GM21786 (cell line): ENCODE measurements around the gene PRKCA.

Experiments used
- ATAC-seq: cut with Tn5 transposase; IDR thresholded peaks from one replicate; pipeline ENCODE4 v1.9.1; 2021; ENCODE audit not compliant: unreplicated experiment

PRKCA gene

DNA sequence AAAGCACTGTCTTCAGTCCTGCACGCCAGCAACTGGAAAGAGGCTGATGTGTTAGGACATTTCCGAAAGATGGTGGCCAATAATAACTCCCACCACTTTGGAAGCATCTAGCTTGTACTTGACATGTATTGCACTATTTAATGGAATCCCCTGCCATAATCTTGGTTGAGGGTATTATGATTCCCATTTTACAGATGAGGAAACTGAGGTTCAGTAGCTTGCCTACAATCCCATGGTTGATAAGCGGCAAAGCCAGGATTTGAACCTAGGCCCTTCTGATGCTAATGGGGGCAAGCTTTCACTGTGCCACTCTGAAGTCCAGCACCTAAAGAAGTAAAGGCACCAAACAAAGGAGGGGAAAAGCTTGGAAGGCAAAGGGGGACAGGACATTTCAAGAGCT lies 540.5 kb downstream of the PRKCA start:
- no peak for ATAC-seq

DNA sequence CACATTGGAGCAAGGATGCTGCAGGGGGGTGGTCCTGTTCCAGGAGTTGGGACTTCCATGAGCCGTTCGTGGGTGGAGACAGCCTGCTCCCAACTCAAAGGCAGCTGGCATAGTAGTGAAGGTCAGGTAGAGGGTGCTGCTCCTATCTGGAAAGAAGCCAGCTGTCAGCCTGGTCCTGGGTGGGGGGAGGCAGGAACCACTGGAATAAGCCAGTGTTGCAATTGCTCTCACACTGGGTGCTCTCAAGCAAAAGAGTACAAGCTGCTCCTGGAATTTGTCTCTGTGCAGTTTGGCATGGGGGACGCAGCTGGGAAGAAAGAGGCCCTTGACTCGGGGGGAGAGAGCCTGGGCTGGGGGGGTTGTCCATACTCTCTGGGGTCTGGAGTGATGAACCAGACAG lies 541.2 kb downstream of the PRKCA start:
- no peak for ATAC-seq

DNA sequence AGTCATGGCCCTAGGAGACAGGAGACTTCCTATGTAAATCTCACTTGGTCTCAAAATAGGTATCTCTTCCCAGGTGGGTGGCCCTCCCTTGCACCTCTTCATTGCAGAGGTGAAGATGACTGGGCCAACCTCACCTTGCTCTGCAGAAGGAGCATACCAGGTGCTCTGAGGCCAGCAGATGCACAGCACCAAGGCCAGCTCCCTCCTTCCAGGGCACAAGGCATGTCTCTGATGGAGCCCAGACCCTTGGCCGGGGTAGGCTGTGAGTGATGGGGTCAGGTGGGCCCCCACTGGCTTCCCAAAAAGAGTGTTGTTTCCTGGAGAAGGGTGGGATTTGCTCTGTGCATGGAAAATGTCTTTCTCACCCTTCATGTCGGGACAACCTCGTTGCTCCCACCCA lies 545.3 kb downstream of the PRKCA start:
- ATAC-seq: no peak

DNA sequence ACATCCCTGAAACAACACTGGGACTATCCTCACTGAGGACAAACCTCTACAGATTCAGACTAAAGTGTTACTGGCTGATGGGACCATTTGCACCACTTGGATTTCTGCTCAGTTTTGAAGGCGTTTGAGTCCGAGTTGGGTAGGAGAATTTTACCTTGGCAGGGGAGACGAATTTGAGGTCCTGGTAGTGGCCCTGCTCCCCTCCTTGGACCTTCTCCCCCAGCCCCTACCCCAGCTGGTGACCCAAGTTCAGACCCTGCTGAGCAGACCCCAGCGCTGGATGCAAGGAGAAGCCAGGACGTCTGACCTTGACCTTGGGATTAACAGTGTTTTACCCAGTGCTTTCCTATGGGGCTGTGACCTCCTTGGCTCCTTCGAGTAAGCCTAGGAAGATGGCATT lies 546.1 kb downstream of the PRKCA start:
- ATAC-seq: no peak

DNA sequence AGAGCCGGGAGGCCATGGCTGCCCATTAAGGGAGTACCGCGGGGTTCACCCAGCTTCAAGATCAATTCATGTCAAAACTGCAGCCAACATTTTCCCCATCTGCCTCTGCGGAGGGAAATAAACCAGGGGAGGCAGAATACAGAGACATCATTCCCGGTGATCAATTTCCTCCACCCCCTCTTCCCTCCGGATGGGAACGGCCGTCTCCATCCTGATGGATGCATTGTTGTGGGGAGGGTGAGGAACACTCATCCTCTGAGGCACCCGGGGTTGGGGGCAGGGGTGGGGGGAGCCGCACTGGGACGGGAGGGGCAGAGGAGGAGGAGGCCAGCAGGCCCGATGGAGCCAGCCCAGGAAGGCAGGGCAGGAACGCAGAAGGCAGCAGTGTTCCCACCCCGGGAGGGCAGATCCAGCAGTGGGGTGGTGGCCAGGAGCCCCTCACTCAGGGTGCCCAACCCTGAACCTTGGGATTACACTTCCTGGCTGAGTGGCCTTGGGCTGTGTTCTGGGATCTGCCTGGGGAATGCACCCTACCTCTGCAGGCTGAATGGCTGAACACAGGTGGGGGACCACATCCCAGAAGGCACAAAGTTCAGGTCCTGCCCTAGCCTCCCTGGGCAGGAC lies 546.7 kb downstream of the PRKCA start:
- no peak for ATAC-seq

DNA sequence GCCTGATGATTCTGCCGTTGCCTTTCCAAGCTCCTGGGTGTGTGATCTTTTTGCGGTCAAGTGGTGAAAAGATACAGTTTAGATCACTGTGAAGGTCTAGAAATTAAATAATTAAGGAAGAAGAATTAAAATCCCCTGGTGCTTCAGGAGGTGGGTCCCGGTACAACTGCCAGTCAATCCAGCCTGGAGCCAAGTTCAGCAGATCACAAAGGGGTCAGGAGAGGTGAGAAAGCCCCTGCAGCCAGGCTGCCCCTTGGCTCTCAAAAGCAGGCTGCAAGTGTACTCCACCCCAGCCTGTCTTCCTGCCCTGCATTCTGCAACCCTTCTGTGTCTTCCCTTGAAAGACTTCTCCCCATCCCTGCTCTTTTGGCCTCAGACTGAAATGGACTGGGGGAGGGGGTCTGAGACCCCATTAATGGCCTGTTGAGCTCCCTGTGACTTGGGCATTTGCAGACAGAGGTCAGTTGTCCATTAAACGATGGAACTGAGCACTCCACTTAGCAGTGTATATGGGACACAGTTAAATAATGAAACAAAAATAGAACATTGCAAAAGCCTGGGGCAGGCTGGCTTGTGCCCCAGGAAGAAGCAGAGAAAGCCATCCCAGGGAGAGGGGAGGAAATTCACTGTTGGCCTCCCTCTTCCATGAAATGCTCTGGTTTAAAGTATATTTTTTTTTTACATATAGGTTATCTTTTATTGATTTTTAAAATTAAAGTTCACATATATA lies 547.6 kb downstream of the PRKCA start:
- ATAC-seq: no peak

DNA sequence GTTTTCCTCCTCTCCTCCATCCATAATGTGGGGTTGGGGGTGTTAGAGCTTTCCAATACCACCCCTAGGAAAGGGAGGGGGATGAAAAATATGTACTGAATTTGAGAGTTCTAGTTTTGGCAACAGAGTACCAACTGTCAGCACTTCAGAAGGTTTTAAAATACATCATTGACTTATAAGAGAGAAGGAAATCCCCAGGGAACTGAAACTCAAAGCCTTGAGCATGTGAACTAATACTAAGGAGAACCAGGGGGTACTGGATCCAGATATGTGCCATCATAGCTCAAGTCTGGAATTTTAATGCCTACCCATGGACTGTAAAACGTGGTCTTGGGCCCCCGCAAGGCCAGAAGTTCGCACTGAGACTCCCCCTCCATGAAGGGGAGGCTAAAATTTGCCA lies 548.3 kb downstream of the PRKCA start:
- no peak for ATAC-seq

DNA sequence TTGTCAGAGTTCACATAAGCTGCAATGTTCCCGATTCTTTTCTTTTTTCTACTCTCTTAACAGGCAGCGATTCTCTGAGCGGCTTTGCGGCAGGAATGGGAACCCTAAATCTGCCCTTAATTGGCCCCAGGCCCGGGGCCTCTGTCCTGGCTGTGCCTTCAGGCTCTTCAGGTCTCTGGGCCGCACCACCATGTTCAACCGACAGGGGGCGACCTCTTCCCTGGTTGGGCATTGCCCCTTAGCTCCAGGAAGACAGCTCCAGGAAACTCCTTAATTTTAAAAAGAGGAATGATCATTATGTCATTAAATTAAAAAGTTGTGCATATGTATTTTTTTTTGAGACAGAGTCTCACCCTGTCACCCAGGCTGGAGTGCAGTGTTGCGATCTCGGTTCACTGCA lies 552.8 kb downstream of the PRKCA start:
- no peak for ATAC-seq

DNA sequence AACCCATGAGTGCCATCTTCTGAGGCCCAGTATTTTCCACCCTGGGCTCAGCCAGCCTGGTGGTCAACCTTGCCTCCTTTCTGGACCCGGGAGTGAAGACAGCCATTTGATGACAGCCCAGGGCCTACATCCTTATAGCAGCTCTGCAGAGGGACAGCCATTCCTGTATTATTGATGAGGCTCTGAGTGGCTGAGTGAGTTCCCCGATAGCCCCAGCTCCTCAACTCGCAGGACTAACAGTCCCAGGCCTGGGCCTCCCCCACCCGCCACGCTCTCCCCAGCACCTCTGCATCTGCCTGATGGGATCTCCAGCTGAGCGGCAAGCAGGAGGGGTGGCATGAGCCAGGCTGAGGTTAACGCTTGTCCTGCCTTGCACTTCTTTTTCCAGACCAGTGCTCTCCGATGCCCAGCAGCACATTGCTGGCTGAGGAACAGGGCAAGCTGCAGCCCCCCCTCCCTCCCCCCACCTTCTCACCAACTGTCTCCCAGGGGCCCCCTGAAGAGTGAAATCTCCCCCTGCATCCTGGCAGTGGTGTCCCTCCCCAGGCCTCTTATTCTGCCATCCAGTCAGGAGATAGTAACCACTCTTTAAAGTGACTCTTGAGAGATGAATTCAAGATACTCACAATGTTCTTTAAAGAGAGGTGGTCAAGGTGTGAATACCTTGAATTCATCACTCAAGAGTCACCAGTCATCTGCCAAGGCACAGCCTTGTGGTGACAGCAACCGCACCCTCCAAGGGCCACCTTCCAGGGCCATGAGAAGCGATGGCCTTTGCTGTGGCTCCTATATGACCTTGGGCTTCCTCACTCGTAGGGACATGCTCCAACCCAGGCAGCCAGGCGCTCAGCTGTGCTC lies 556.0 kb downstream of the PRKCA start:
- no peak for ATAC-seq

DNA sequence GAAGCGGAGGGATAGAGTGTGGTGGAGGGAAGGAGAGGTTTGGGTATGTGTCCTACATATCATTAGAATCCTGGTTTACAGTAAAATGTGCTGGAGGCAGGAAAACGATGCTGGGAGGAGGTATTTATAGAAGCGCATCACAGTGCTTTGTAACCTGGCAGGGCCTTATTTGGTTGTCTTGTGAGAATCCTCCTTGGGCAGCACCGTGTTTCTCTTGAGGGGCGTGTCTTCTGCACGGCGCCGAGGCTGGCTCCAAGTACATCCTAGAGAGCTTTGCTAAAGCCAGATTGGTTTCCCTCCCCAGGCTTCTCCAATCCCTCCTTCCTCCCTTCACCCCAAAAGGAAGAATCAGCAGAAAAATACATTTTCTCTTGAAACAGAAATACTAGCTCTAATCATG lies 556.9 kb downstream of the PRKCA start:
- ATAC-seq: no peak

DNA sequence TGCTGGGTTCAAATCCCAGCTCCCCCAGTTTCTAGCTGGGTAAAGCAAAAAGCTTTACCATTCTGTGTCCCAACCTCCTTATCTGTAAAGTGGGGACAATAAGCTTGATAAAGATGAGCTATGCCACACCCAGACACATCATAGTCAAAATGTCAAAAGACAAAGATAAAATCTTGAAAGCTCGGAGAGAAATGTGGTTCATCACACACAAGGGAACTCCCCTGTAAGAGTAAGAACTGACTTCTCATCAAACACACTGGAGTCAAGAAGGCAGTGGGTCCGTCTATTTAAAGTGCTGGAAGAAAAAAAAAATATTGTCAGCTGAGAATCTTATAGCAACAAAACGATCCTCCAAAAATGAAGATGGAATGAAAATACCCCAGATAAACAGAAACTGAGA lies 557.8 kb downstream of the PRKCA start:
- no peak for ATAC-seq
